Measurements from ENCODE around the gene MAPKBP1. TPM values are rescaled to one million over a fixed set of nuclear protein-coding genes. Genes with fewer than 3 reads are reported as not detected.

The MAPKBP1 gene
- total and polyA plus RNA-seq, 12 donors = 3.4 to 27.2 (median 13.3) TPM

DNA sequence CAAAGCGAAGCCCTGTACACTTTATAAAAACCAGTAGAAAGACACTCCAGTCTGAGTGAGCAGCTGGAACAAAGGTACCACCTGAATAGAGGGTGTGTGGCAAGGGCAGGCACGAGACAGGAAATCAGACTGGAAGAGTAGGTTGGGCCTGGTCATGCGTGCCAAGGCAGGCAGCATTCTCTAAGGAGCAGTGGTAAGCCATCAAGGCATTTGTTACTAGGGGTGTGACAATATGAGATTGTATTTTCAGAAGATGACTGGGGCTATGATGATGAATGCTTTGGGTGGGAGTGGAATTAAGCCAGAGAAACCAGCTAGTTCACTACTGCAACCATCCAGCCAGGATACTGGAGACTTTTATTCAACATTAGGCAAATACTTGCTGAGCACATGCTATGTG lies 58.6 kb downstream of the MAPKBP1 start:
- DNase-seq (no peak), ATAC-seq (no peak)
- intact Hi-C loops (cut with DNase I) = loop anchor here in 3 of 10 donors (5.0 to 10.0 kb wide), 2 partner anchors 59 to 72 kb away; partner anchors contain the start of gene SPTBN5 (in 1 of the 3)
- Histone ChIP-seq H3K27me3 (no peaks in the 10 kb centered on the region), H3K36me3 (peaks cover 0 to 39% (median 0%) of the 10 kb centered on the region in 9 donors), H3K4me1 (peaks cover 0 to 32% (median 23%) of the 10 kb centered on the region in 9 donors), H3K9me3 (no peaks in the 10 kb centered on the region), H3K4me3 (no peak overlapping the region), H3K27ac (no peak overlapping the region)
- no peak for TF ChIP-seq CTCF (IDR thresholded peaks at IDR 0.05)
- WGBS, 2 donors = 82 to 91% methylated on average over 3 of the region's 3 CpGs

GRCh38 chr15:41834096-41834495 lies 59.8 kb downstream of the MAPKBP1 start:
- H3K36me3 ChIP-seq = peaks cover 0 to 42% (median 0%) of the 10 kb centered on the region in 9 donors
- no peaks in the 10 kb centered on the region for H3K9me3 ChIP-seq
- no peaks in the 10 kb centered on the region for H3K27me3 ChIP-seq
- DNase-seq (no peak), ATAC-seq (no peak)
- no peak overlapping the region for H3K27ac ChIP-seq
- H3K4me1 ChIP-seq = peaks cover 0 to 25% (median 19%) of the 10 kb centered on the region in 9 donors
- TF ChIP-seq CTCF (IDR thresholded peaks at IDR 0.05) = no peak
- WGBS, 2 donors = 87% methylated on average over 3 of the region's 3 CpGs
- intact Hi-C loops (cut with DNase I) = loop anchor here in 3 of 10 donors (5.0 to 10.0 kb wide), 2 partner anchors 58 to 71 kb away; partner anchors contain the start of gene SPTBN5 (in 1 of the 3)
- no peak overlapping the region for H3K4me3 ChIP-seq

GRCh38 chr15:41836073-41836472 lies 61.8 kb downstream of the MAPKBP1 start:
- TF ChIP-seq CTCF (IDR thresholded peaks at IDR 0.05) = no peak
- Histone ChIP-seq H3K27me3 (no peaks in the 10 kb centered on the region), H3K4me1 (peaks cover 0 to 20% (median 12%) of the 10 kb centered on the region in 9 donors), H3K36me3 (peaks cover 0 to 46% (median 4%) of the 10 kb centered on the region in 9 donors), H3K9me3 (no peaks in the 10 kb centered on the region), H3K4me3 (no peak overlapping the region), H3K27ac (no peak overlapping the region)
- DNase-seq = no peak
- intact Hi-C loops (cut with DNase I) = loop anchor here in 3 of 10 donors (5.0 to 10.0 kb wide), 2 partner anchors 61 to 69 kb away; no protein-coding TSS in a partner anchor
- 46 to 48% methylated on average over 6 of the region's 6 CpGs for WGBS, 2 donors
- ATAC-seq = no peak

DNA sequence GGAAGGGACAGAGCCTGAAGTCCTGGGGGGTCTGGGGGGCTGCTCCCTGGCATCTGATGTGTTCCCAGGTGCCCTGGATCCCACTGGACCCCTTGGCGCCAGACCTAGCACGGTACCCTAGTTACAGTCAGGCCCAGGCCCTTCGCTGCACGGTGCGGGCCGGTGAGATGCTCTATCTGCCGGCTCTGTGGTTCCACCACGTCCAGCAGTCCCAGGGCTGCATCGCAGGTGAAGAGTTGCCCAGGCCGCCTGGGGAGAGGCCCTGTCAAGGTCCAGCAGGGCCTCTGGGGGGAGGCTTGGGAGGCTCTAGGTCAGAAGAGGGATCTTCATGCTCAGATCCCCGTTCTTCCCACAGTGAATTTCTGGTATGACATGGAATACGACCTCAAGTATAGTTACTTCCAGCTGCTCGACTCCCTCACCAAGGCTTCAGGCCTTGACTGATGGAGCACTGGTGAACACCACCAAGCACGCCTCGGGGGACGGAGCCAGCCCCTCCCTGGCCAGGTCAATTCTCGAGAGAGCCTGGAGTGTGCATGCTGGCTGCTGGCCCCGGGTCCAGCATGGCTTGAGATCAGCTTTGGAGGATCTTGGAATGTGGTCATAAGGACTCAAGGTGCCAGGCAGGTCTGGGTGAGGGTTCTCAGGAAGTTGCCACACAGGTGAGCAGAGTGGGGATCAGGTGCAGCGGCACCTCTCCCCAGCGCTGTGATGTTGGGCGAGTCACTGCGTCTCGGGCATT lies 62.6 kb downstream of the MAPKBP1 start:
- DNase-seq = no peak
- peaks cover 0 to 20% (median 11%) of the 10 kb centered on the region in 9 donors for H3K4me1 ChIP-seq
- TF ChIP-seq CTCF (IDR thresholded peaks at IDR 0.05) = no peak
- no peaks in the 10 kb centered on the region for H3K27me3 ChIP-seq
- H3K4me3 ChIP-seq = no peak overlapping the region
- no peak overlapping the region for H3K27ac ChIP-seq
- no peaks in the 10 kb centered on the region for H3K9me3 ChIP-seq
- H3K36me3 ChIP-seq = peaks cover 0 to 46% (median 6%) of the 10 kb centered on the region in 9 donors
- 93 to 98% methylated on average over 23 of the region's 23 CpGs for WGBS, 2 donors
- no peak for ATAC-seq
- intact Hi-C loops (cut with DNase I) = loop anchor here in 3 of 10 donors (5.0 to 10.0 kb wide), 2 partner anchors 60 to 68 kb away; no protein-coding TSS in a partner anchor

Data from heart right ventricle (tissue), 16 donors.